ENCODE data around the gene PCSK5. TPM values are rescaled to one million over a fixed set of nuclear protein-coding genes. Genes with fewer than 3 reads are reported as not detected.

Gene PCSK5
- total RNA-seq, 1 donor from 2014 or later = 18.3 TPM

- TF ChIP-seq CTCF (IDR thresholded peaks at IDR 0.05) = no peak
- Mint-ChIP-seq H3K27ac (ENCODE audit: unreplicated experiment) (no peak overlapping the region), H3K4me1 (ENCODE audit: unreplicated experiment) (peaks cover 15% of the 10 kb centered on the region), H3K9me3 (ENCODE audit: unreplicated experiment) (peaks cover 5% of the 10 kb centered on the region), H3K36me3 (ENCODE audit: unreplicated experiment) (peaks cover 5% of the 10 kb centered on the region), H3K4me3 (ENCODE audit: unreplicated experiment) (no peak overlapping the region), H3K27me3 (ENCODE audit: unreplicated experiment) (no peaks in the 10 kb centered on the region)
- no peak for DNase-seq (ENCODE audit: extremely low spot score, unreplicated experiment)
Observed at GRCh38 chr9:75990156-75990555, 99.7 kb downstream of the PCSK5 start.

- Mint-ChIP-seq H3K36me3 (ENCODE audit: unreplicated experiment) (peaks cover 5% of the 10 kb centered on the region), H3K4me3 (ENCODE audit: unreplicated experiment) (no peak overlapping the region), H3K4me1 (ENCODE audit: unreplicated experiment) (peaks cover 15% of the 10 kb centered on the region), H3K9me3 (ENCODE audit: unreplicated experiment) (peaks cover 5% of the 10 kb centered on the region), H3K27me3 (ENCODE audit: unreplicated experiment) (no peaks in the 10 kb centered on the region), H3K27ac (ENCODE audit: unreplicated experiment) (no peak overlapping the region)
- TF ChIP-seq CTCF (IDR thresholded peaks at IDR 0.05) = no peak
- no peak for DNase-seq (ENCODE audit: extremely low spot score, unreplicated experiment)
Observed at GRCh38 chr9:75990576-75991304, 100.3 kb downstream of the PCSK5 start.

- H3K27me3 Mint-ChIP-seq (ENCODE audit: unreplicated experiment) = no peaks in the 10 kb centered on the region
- peaks cover 5% of the 10 kb centered on the region for H3K9me3 Mint-ChIP-seq (ENCODE audit: unreplicated experiment)
- H3K4me3 Mint-ChIP-seq (ENCODE audit: unreplicated experiment) = no peak overlapping the region
- H3K27ac Mint-ChIP-seq (ENCODE audit: unreplicated experiment) = no peak overlapping the region
- no peak for DNase-seq (ENCODE audit: extremely low spot score, unreplicated experiment)
- no peak for TF ChIP-seq CTCF (IDR thresholded peaks at IDR 0.05)
- H3K36me3 Mint-ChIP-seq (ENCODE audit: unreplicated experiment) = no peaks in the 10 kb centered on the region
- H3K4me1 Mint-ChIP-seq (ENCODE audit: unreplicated experiment) = peaks cover 15% of the 10 kb centered on the region
Observed at GRCh38 chr9:75992482-75993206, 102.2 kb downstream of the PCSK5 start.

GRCh38 chr9:75993434-75993833 lies 103.0 kb downstream of the PCSK5 start:
- peaks cover 5% of the 10 kb centered on the region for H3K9me3 Mint-ChIP-seq (ENCODE audit: unreplicated experiment)
- peaks cover 15% of the 10 kb centered on the region for H3K4me1 Mint-ChIP-seq (ENCODE audit: unreplicated experiment)
- no peak for DNase-seq (ENCODE audit: extremely low spot score, unreplicated experiment)
- H3K4me3 Mint-ChIP-seq (ENCODE audit: unreplicated experiment) = no peak overlapping the region
- no peak for TF ChIP-seq CTCF (IDR thresholded peaks at IDR 0.05)
- no peaks in the 10 kb centered on the region for H3K36me3 Mint-ChIP-seq (ENCODE audit: unreplicated experiment)
- H3K27ac Mint-ChIP-seq (ENCODE audit: unreplicated experiment) = no peak overlapping the region
- no peaks in the 10 kb centered on the region for H3K27me3 Mint-ChIP-seq (ENCODE audit: unreplicated experiment)

- Mint-ChIP-seq H3K4me1 (ENCODE audit: unreplicated experiment) (peaks cover 15% of the 10 kb centered on the region), H3K27me3 (ENCODE audit: unreplicated experiment) (no peaks in the 10 kb centered on the region), H3K36me3 (ENCODE audit: unreplicated experiment) (no peaks in the 10 kb centered on the region), H3K9me3 (ENCODE audit: unreplicated experiment) (peaks cover 5% of the 10 kb centered on the region), H3K4me3 (ENCODE audit: unreplicated experiment) (no peak overlapping the region), H3K27ac (ENCODE audit: unreplicated experiment) (no peak overlapping the region)
- no peak for TF ChIP-seq CTCF (IDR thresholded peaks at IDR 0.05)
- DNase-seq (ENCODE audit: extremely low spot score, unreplicated experiment) = no peak
Observed at GRCh38 chr9:75995066-75995465, 104.6 kb downstream of the PCSK5 start.
